Parathyroid adenoma (tissue), 2 donors: Measurements from ENCODE around the gene FRAS1.

ENCODE experiments used
- H2AFZ ChIP-seq: fragments of 300-600 bp; sonication (generic); one replicate; pipeline ENCODE4 v1.7.0; 2017; ENCODE audit warnings: antibody characterized with exemption, mild to moderate bottlenecking
- H3K27ac ChIP-seq: fragments of 300-600 bp; sonication (generic); one replicate; pipeline ENCODE4 v1.7.0; 2017
- H3K27me3 ChIP-seq: fragments of 300-600 bp; sonication (generic); one replicate; pipeline ENCODE4 v1.7.0; 2017; ENCODE audit warnings: low read length; ENCODE audit not compliant: control insufficient read depth, insufficient read depth
- H3K36me3 ChIP-seq: fragments of 300-600 bp; sonication (generic); one replicate; pipeline ENCODE4 v1.7.0; 2017; ENCODE audit warnings: low read length; ENCODE audit not compliant: control insufficient read depth, insufficient read depth
- H3K4me1 ChIP-seq: fragments of 300-600 bp; sonication (generic); one replicate; pipeline ENCODE4 v1.7.0; 2017; ENCODE audit warnings: control low read depth
- H3K4me2 ChIP-seq: fragments of 300-600 bp; sonication (generic); one replicate; pipeline ENCODE4 v1.7.0; 2017; ENCODE audit warnings: low read length
- H3K4me3 ChIP-seq: fragments of 300-600 bp; sonication (generic); one replicate; pipeline ENCODE4 v1.7.0; 2017; ENCODE audit warnings: low read depth, low read length
- H3K79me2 ChIP-seq: fragments of 300-600 bp; sonication (generic); one replicate; pipeline ENCODE4 v1.7.0; 2017; ENCODE audit warnings: control low read depth
- H3K9ac ChIP-seq: fragments of 300-600 bp; sonication (generic); one replicate; pipeline ENCODE4 v1.7.0; 2017; ENCODE audit warnings: mild to moderate bottlenecking
- H3K9me3 ChIP-seq: fragments of 300-600 bp; sonication (generic); one replicate; pipeline ENCODE4 v1.7.0; 2017; ENCODE audit warnings: low read length; ENCODE audit not compliant: control insufficient read depth
- CTCF ChIP-seq: fragments of 300-600 bp; sonication (generic); IDR thresholded peaks from one replicate; pipeline ENCODE4 v1.7.0; 2017; ENCODE audit warnings: antibody characterized with exemption, mild to moderate bottlenecking
- donor health status: primary hyperparathyroidism.

Gene FRAS1

GRCh38 chr4:78210694-78211410 lies 153.7 kb downstream of the FRAS1 start:
- Histone ChIP-seq H3K4me1 (no peaks in the 10 kb centered on the region), H3K4me2 (no peak overlapping the region), H3K27ac (no peak overlapping the region), H3K9ac (no peak overlapping the region), H3K4me3 (no peak overlapping the region), H2AFZ (no peak overlapping the region), H3K36me3 (no peaks in the 10 kb centered on the region), H3K9me3 (no peaks in the 10 kb centered on the region), H3K27me3 (no peaks in the 10 kb centered on the region), H3K79me2 (no peaks in the 10 kb centered on the region)
- TF ChIP-seq CTCF = no peak

- H2AFZ ChIP-seq = no peak overlapping the region
- H3K9ac ChIP-seq = no peak overlapping the region
- no peaks in the 10 kb centered on the region for H3K36me3 ChIP-seq
- TF ChIP-seq CTCF = no peak
- H3K27me3 ChIP-seq = no peaks in the 10 kb centered on the region
- H3K27ac ChIP-seq = no peak overlapping the region
- H3K79me2 ChIP-seq = no peaks in the 10 kb centered on the region
- H3K4me1 ChIP-seq = no peaks in the 10 kb centered on the region
- no peak overlapping the region for H3K4me3 ChIP-seq
- no peak overlapping the region for H3K4me2 ChIP-seq
- H3K9me3 ChIP-seq = no peaks in the 10 kb centered on the region
Measured at GRCh38 chr4:78213218-78213617, 156.1 kb downstream of the FRAS1 start.

- H3K27me3 ChIP-seq = no peaks in the 10 kb centered on the region
- no peak for TF ChIP-seq CTCF
- H3K79me2 ChIP-seq = no peaks in the 10 kb centered on the region
- H3K4me3 ChIP-seq = no peak overlapping the region
- H3K9me3 ChIP-seq = no peaks in the 10 kb centered on the region
- no peak overlapping the region for H3K4me2 ChIP-seq
- no peaks in the 10 kb centered on the region for H3K4me1 ChIP-seq
- no peaks in the 10 kb centered on the region for H3K36me3 ChIP-seq
- no peak overlapping the region for H2AFZ ChIP-seq
- H3K27ac ChIP-seq = no peak overlapping the region
- H3K9ac ChIP-seq = no peak overlapping the region
Measured at GRCh38 chr4:78214078-78214477, 157.0 kb downstream of the FRAS1 start.

- H3K4me1 ChIP-seq = no peaks in the 10 kb centered on the region
- no peaks in the 10 kb centered on the region for H3K9me3 ChIP-seq
- no peak overlapping the region for H3K27ac ChIP-seq
- H3K4me2 ChIP-seq = no peak overlapping the region
- no peaks in the 10 kb centered on the region for H3K79me2 ChIP-seq
- no peak for TF ChIP-seq CTCF
- no peak overlapping the region for H3K9ac ChIP-seq
- H3K36me3 ChIP-seq = no peaks in the 10 kb centered on the region
- no peak overlapping the region for H3K4me3 ChIP-seq
- no peak overlapping the region for H2AFZ ChIP-seq
- H3K27me3 ChIP-seq = no peaks in the 10 kb centered on the region
Measured at GRCh38 chr4:78217557-78217956, 160.4 kb downstream of the FRAS1 start.

GRCh38 chr4:78218260-78218659 lies 161.1 kb downstream of the FRAS1 start:
- Histone ChIP-seq H3K27me3 (no peaks in the 10 kb centered on the region), H3K27ac (no peak overlapping the region), H3K9me3 (no peaks in the 10 kb centered on the region), H3K4me1 (no peaks in the 10 kb centered on the region), H3K9ac (no peak overlapping the region), H3K4me2 (no peak overlapping the region), H2AFZ (no peak overlapping the region), H3K4me3 (no peak overlapping the region), H3K79me2 (no peaks in the 10 kb centered on the region), H3K36me3 (no peaks in the 10 kb centered on the region)
- no peak for TF ChIP-seq CTCF
